ENCODE data around the gene CDT1.
"Not testable (repeated sequence)": the region's sequence is repeated elsewhere in the genome, so short reads cannot be mapped to it uniquely, and the experiment has no call there.

The CDT1 gene

DNA sequence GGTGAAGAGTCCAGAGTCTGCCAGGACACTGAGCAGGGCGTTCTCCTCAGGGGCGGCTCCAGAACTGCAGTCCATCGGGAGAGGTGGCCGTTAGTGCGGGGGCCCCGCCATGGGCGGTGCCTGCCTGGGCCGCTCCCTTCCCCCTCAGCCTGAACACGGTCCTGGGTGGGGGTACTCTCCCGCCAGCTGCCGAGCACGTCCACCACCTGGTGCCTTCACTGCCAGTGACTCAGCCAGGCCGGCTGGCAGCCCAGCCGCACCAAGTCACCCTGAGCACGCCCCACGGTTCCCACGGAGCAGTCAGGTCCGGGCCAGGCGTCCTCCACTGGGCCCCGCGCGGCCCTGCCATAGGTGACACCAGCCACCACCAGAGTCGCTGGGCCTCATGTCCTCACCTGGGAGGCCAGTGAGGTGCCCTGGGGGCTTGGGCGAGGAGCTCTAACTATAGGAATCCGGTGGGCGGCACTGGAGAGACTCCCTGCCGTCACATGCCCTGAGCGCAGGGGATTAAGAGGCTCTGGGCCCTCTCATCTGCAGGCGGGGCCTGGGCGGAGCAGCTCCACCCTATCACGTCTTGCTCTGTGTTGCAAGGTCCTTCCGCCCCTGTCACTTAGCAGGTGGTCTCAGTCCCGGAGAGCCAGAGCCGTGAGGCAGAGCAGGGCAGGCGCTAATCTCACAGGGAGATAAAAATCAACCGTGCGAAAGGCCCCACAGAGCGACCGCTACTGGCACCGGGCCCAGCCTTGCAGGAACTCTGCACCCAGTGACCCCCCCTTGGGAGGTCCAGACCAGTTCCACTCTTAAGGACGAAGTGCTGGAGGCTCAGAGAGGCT is 32.9 kb upstream of the CDT1 start:
- peak overlapping the region; percentile 13 to 62 (median 48); a peak in 18 of 20 replicates for H3K4me3 ChIP-seq
- H3K4me1 ChIP-seq = peaks cover 96 to 100% (median 100%) of the 10 kb centered on the region in 10 experiments
- H3K9ac ChIP-seq = peak overlapping the region; percentile 29 to 85 (median 74); a peak in 20 of 22 replicates
- H3K27me3 ChIP-seq = no peaks in the 10 kb centered on the region
- peak overlapping the region in 9 of 11 experiments; percentile 44 to 96 (median 83); a peak in 17 of 22 replicates for H3K27ac ChIP-seq
- peak overlapping the region; percentile 89 to 100 (median 98) for H3K4me2 ChIP-seq
- peak in 7 of 11 experiments; percentile 14 to 92 (median 84); a peak in 8 of 22 replicates for TF ChIP-seq Cebpa-rat (IDR thresholded peaks at IDR 0.05)
- H4K20me1 ChIP-seq = peaks cover 96 to 100% (median 100%) of the 10 kb centered on the region in 11 experiments
- H3K36me3 ChIP-seq = peaks cover 0 to 14% (median 6%) of the 10 kb centered on the region in 11 experiments; a peak in 11 of 22 replicates
- H3K9me3 ChIP-seq (replicated peaks in 1 of 11) = no peaks in the 10 kb centered on the region

DNA sequence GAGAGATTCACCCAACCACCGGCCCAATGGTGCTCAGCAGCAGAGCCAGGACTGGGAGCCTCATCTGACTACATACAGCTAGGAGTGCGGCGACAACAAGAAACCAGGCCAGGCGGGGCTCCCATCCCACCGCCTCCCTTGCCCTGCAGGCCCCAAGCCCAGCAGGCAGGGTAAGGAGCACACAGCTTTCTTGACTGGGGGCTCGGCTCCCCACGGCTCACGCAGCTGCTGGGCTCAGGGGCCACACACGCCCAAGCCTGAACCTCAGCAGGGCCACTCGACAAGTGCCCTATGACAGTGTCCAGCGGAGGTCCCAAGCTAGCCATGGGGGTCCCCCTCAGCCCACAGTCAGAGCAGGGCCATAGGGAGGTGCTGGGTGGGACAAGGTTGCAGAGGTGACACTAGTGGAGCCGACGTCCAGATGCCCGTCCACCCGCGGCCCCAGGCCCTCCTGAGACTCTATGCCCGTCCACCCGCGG is 32.3 kb upstream of the CDT1 start:
- Histone ChIP-seq H3K27ac (peak overlapping the region in 10 of 11 experiments; percentile 1 to 96 (median 82); a peak in 18 of 22 replicates), H3K4me3 (peak overlapping the region; percentile 3 to 62 (median 40); a peak in 15 of 20 replicates), H3K4me2 (peak overlapping the region; percentile 89 to 100 (median 98)), H3K9ac (peak overlapping the region; percentile 23 to 85 (median 74); a peak in 19 of 22 replicates), H4K20me1 (peaks cover 94 to 100% (median 100%) of the 10 kb centered on the region in 11 experiments), H3K4me1 (peaks cover 97 to 100% (median 99%) of the 10 kb centered on the region in 10 experiments), H3K36me3 (peaks cover 0 to 13% (median 1%) of the 10 kb centered on the region in 11 experiments; a peak in 13 of 22 replicates), H3K9me3 (replicated peaks in 1 of 11) (no peaks in the 10 kb centered on the region), H3K27me3 (no peaks in the 10 kb centered on the region)
- TF ChIP-seq Cebpa-rat (IDR thresholded peaks at IDR 0.05) = no peak

DNA sequence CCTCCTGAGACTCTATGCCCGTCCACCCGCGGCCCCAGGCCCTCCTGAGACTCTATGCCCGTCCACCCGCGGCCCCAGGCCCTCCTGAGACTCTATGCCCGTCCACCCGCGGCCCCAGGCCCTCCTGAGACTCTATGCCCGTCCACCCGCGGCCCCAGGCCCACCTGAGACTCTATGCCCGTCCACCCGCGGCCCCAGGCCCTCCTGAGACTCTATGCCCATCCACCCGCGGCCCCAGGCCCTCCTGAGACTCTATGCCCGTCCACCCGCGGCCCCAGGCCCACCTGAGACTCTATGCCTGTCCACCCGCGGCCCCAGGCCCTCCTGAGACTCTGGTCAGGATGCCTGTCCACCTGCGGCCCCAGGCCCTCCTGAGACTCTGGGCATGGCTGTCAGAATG is 31.8 kb upstream of the CDT1 start:
- Histone ChIP-seq H3K4me1 (peaks cover 97 to 100% (median 99%) of the 10 kb centered on the region in 10 experiments), H3K27ac (peak overlapping the region in 10 of 11 experiments; percentile 1 to 96 (median 82); a peak in 17 of 22 replicates), H4K20me1 (peaks cover 94 to 100% (median 100%) of the 10 kb centered on the region in 11 experiments), H3K4me3 (peak overlapping the region in 2 of 10 experiments; percentile 14 to 51; a peak in 2 of 20 replicates), H3K9ac (peak overlapping the region; percentile 23 to 85 (median 74); a peak in 20 of 22 replicates), H3K4me2 (peak overlapping the region; percentile 89 to 100 (median 98)), H3K36me3 (peaks cover 0 to 13% (median 5%) of the 10 kb centered on the region in 11 experiments; a peak in 10 of 22 replicates)
- H3K27me3 ChIP-seq; H3K9me3 ChIP-seq (replicated peaks in 1 of 11): not testable (repeated sequence)

DNA sequence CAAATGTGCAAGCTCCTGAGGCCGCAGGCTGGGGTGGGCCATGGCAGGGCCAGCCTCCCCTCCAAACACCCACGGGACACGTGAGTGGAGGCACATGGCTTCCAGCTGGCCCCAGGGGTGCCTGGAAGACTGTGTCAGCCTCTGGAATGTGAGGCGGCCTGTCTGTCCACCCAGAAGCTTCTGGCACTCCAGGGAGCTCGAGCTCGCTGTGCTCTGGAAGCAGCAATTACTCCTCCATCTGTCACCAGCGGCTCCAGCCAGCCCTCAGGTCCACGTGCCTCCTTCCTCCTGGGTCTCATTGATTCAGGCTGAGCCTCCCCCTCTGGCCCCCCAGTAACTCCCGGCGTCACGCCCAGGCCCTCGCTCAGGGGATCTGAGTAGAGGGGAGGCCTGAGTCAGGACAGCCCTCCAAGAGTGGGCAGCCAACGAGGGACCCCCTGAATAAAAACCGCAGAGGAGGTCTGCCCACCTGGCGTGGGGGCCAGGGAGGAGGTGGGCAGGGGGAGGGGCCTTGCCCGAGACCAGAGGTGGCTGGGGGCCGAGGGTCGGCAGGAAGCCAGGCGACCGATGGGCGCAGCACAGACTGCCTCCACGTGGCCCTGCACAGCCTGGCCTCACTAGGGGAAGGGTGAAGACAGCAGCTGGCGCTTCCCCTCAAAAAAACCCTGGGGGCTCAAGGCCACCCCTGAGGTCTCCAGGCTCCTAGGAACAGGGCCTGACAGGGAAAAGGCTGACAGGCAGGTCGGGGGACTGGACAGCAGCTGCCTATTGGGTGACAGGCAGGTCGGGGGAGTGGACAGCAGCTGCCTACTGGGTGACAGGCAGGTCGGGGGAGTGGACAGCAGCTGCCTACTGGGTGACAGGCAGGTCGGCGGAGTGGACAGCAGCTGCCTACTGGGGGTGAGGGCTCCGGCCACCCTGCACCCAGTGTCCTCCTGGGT is 30.4 kb upstream of the CDT1 start:
- Histone ChIP-seq H3K27me3 (no peaks in the 10 kb centered on the region), H3K4me1 (peaks cover 97 to 100% (median 99%) of the 10 kb centered on the region in 10 experiments), H3K9ac (peak overlapping the region; percentile 12 to 85 (median 45); a peak in 16 of 22 replicates), H3K4me3 (no peak overlapping the region; a peak in 1 of 20 replicates), H4K20me1 (peaks cover 94 to 100% (median 100%) of the 10 kb centered on the region in 11 experiments), H3K27ac (peak overlapping the region in 8 of 11 experiments; percentile 15 to 96 (median 66); a peak in 14 of 22 replicates), H3K9me3 (replicated peaks in 1 of 11) (no peaks in the 10 kb centered on the region), H3K4me2 (peak overlapping the region; percentile 89 to 100 (median 98)), H3K36me3 (peaks cover 0 to 23% (median 5%) of the 10 kb centered on the region in 11 experiments; a peak in 10 of 22 replicates)
- no peak for TF ChIP-seq Cebpa-rat (IDR thresholded peaks at IDR 0.05)

DNA sequence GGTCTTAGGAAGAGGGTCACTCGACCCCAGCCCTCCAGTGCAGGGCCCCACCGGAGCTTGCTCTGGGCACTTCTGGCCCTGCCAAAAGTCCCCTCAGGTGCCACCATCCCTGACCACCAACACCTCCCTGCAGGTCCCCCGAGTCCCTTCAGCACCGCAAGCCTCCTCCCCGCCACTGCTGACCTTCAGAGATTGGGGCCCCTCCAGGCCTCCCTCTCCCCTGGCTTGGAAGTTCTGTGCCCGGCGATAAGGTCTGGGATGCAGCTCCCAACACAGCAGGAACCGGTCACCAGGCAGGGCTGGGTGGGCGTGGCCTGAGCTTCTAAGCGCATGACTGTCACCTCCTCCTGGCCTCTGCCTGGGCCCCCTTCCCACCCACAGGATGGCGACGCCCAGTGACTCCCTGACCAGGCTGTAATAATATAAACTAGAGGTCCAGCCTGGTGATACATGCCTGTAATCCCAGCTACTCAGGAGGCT is 29.7 kb upstream of the CDT1 start:
- H3K9ac ChIP-seq = peak overlapping the region; percentile 3 to 85 (median 45); a peak in 14 of 22 replicates
- H4K20me1 ChIP-seq = peaks cover 92 to 100% (median 100%) of the 10 kb centered on the region in 11 experiments; a peak in 21 of 22 replicates
- H3K9me3 ChIP-seq (replicated peaks in 1 of 11) = no peaks in the 10 kb centered on the region
- peaks cover 97 to 100% (median 99%) of the 10 kb centered on the region in 10 experiments for H3K4me1 ChIP-seq
- TF ChIP-seq Cebpa-rat (IDR thresholded peaks at IDR 0.05) = no peak
- H3K4me3 ChIP-seq = no peak overlapping the region; a peak in 1 of 20 replicates
- H3K36me3 ChIP-seq = peaks cover 0 to 23% (median 5%) of the 10 kb centered on the region in 11 experiments; a peak in 10 of 22 replicates
- H3K27me3 ChIP-seq = no peaks in the 10 kb centered on the region
- peak overlapping the region; percentile 89 to 100 (median 98) for H3K4me2 ChIP-seq
- H3K27ac ChIP-seq = peak overlapping the region in 7 of 11 experiments; percentile 15 to 96 (median 90); a peak in 10 of 22 replicates

DNA sequence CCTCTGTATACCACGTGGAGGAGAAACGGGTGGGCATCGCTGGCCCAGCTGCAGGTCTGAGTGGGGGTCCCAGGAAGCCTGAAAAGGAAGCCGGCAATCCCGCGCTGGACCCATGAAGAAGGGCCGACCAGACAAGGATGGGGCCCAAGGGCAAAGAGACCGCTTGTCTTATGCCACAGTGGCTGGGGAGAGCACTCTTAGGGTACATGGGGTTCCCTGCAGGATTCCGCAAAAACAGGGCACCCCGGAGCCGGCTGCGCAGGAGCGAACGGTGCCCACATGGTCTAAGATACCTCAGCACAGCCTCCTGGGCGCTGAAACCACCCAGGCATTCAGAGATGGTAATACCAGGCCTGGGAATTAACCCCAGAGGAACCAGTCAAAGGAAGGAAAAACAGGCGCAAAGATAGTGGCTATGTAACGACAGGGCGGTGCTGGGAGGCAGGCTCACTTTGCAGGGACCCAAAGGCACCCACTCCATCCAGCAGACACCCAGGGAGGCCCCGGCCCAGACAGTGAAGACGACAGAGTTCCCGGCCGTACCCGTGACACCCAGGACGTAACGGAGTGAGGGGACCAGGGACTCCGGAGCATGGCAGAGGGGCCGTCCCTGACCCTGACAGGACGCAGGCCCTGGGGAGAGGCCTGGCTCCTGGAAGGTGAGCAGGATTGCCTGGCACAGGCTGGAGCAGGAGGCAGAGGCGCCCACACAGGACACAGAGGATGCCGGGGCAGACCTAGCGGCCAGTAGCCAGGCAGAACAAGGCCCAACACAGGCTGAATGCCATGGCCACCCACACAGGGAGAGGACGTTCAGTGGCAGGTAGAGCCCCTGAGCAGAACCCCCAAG is 28.8 kb upstream of the CDT1 start:
- no peaks in the 10 kb centered on the region for H3K27me3 ChIP-seq
- H3K36me3 ChIP-seq = peaks cover 0 to 23% (median 5%) of the 10 kb centered on the region in 11 experiments; a peak in 10 of 22 replicates
- H3K9me3 ChIP-seq (replicated peaks in 1 of 11) = no peaks in the 10 kb centered on the region
- H3K4me3 ChIP-seq = 0 out of 20 replicates have a peak overlapping the region, but pooled peaks of 1 of the 10 experiments have one; percentile 4
- peaks cover 97 to 100% (median 99%) of the 10 kb centered on the region in 10 experiments for H3K4me1 ChIP-seq
- peak overlapping the region in 10 of 11 experiments; percentile 3 to 85 (median 42); a peak in 13 of 22 replicates for H3K9ac ChIP-seq
- H3K4me2 ChIP-seq = peak overlapping the region; percentile 89 to 100 (median 98)
- H4K20me1 ChIP-seq = peaks cover 92 to 100% (median 99%) of the 10 kb centered on the region in 11 experiments; a peak in 21 of 22 replicates
- TF ChIP-seq Cebpa-rat (IDR thresholded peaks at IDR 0.05) = no peak
- H3K27ac ChIP-seq = peak overlapping the region in 3 of 11 experiments; percentile 25 to 96 (median 27); a peak in 4 of 22 replicates

DNA sequence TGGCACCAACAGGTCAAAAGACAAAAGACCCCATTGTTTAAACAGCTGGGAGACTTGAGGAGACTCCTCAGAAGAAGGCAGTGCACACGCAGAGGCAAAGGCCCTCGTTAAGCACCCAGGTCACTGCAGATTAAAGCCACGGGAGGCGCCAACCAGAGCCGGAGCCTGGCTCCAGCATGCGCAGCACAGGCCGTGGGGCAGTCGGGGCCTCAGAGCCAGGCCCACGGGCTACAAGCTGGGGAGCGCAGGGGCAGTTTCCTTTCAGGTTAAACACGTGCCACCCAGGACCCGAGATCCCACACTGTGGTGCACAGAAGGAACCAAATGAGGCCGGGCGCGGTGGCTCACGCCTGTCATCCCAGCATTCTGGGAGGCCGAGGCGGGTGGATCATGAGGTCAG is 27.8 kb upstream of the CDT1 start:
- no peaks in the 10 kb centered on the region for H3K27me3 ChIP-seq
- peaks cover 97 to 100% (median 99%) of the 10 kb centered on the region in 10 experiments for H3K4me1 ChIP-seq
- peaks cover 0 to 23% (median 5%) of the 10 kb centered on the region in 11 experiments; a peak in 10 of 22 replicates for H3K36me3 ChIP-seq
- peaks cover 83 to 100% (median 99%) of the 10 kb centered on the region in 11 experiments; a peak in 21 of 22 replicates for H4K20me1 ChIP-seq
- no peak overlapping the region for H3K4me3 ChIP-seq
- H3K27ac ChIP-seq = peak overlapping the region in 1 of 11 experiments; percentile 20; a peak in 1 of 22 replicates
- H3K9me3 ChIP-seq (replicated peaks in 1 of 11) = no peaks in the 10 kb centered on the region
- H3K4me2 ChIP-seq = peak overlapping the region; percentile 19 to 100 (median 96); a peak in 10 of 22 replicates
- H3K9ac ChIP-seq = no peak overlapping the region
- no peak for TF ChIP-seq Cebpa-rat (IDR thresholded peaks at IDR 0.05)

Data from BLaER1 treated with 17β-estradiol and CSF1 and Interleukin-3, amounts not matched to agents 10 nM and 100 nM (cell line).